HepG2 (cell line): ENCODE data around the gene HSF2BP. TPM values are rescaled to one million over a fixed set of nuclear protein-coding genes. Genes with fewer than 3 reads are reported as not detected.

Experiments
- ASH2L ChIP-seq: fragments of 300-600, 200-600 bp; sonication (generic); IDR thresholded peaks from 2 replicates; pipeline ENCODE4 v1.7.0; 2017; ENCODE audit warnings: low read depth, mild to moderate bottlenecking, moderate library complexity, mixed read lengths, low read length; ENCODE audit not compliant: insufficient read length
- CC2D1A ChIP-seq: sonication (generic); formaldehyde crosslinking; IDR thresholded peaks from 2 replicates; pipeline ENCODE4 v1.8.1; 2023; ENCODE audit warnings: mild to moderate bottlenecking, missing genetic modification reagents
- DMAP1 ChIP-seq: IDR thresholded peaks from 2 replicates; pipeline ENCODE4 v1.6.1; 2016
- ELF3 ChIP-seq: IDR thresholded peaks from 2 replicates; pipeline ENCODE4 v1.6.1; 2016; ENCODE audit warnings: missing genetic modification reagents, missing compliant biosample characterization
- EZH2 ChIP-seq: conservative IDR thresholded peaks from 2 replicates; pipeline ENCODE4 v1.6.1; 2012; ENCODE audit warnings: mild to moderate bottlenecking, low read depth, low read length, moderate library complexity
- KAT2B ChIP-seq: fragments of 150-350 bp; IDR thresholded peaks from 2 replicates; pipeline ENCODE4 v1.6.1; 2014; ENCODE audit warnings: low read depth, low read length, borderline replicate concordance
- PRMT3 ChIP-seq: sonication (generic); formaldehyde crosslinking; IDR thresholded peaks from 2 replicates; pipeline ENCODE4 v1.8.1; 2022; ENCODE audit warnings: low read depth, mild to moderate bottlenecking, moderate library complexity, missing genetic modification reagents, borderline replicate concordance
- RFX1 ChIP-seq: fragments of 450-650 bp; IDR thresholded peaks from 2 replicates; pipeline ENCODE4 v1.6.1; 2017
- TMF1 ChIP-seq: sonication (generic); formaldehyde crosslinking; IDR thresholded peaks from 2 replicates; pipeline ENCODE4 v1.8.1; 2022; ENCODE audit warnings: low read depth, missing genetic modification reagents
- XRCC5 ChIP-seq: fragments of 200-400 bp; formaldehyde crosslinking; optimal IDR thresholded peaks from 2 replicates; pipeline ENCODE3; 2017; ENCODE audit warnings: mild to moderate bottlenecking, low read length
- ZBTB46 ChIP-seq: sonication (generic); formaldehyde crosslinking; IDR thresholded peaks from 2 replicates; pipeline ENCODE4 v1.4.0; 2020; ENCODE audit warnings: mild to moderate bottlenecking, missing genetic modification reagents, borderline replicate concordance
- ZNF354B ChIP-seq: sonication (generic); formaldehyde crosslinking; IDR thresholded peaks from 2 replicates; pipeline ENCODE4 v1.8.0; 2022; ENCODE audit warnings: mild to moderate bottlenecking, missing genetic modification reagents
- ZNF543 ChIP-seq: sonication (generic); formaldehyde crosslinking; IDR thresholded peaks from 2 replicates; pipeline ENCODE4 v1.4.0; 2020; ENCODE audit warnings: mild to moderate bottlenecking, missing genetic modification reagents
- ZNF629 ChIP-seq: sonication (generic); formaldehyde crosslinking; conservative IDR thresholded peaks from 2 replicates; pipeline ENCODE4 v1.5.0; 2020; ENCODE audit warnings: missing genetic modification reagents
- ZSCAN12 ChIP-seq: sonication (generic); formaldehyde crosslinking; IDR thresholded peaks from 2 replicates; pipeline ENCODE4 v1.9.0; 2021; ENCODE audit warnings: mild to moderate bottlenecking, missing genetic modification reagents
- polyA plus RNA-seq, 8 experiments: library from polyadenylated mRNA; depleted of rRNA in 3 of 8; stranded (reverse) in 7 of 8; unstranded in 1 of 8; fragments of >200 nt; fragmentation: Illumina TruSeq in 4 of 8; extraction: Trizol in 4 of 8; gene quantifications; 2 replicates each; pipeline versions ENCODE4 v1.2.1 to v1.2.3, GENCODE V29; 2011 to 2016; ENCODE audit warnings: low read depth in 4 of 8, missing spikeins in 1 of 8, mixed read lengths in 1 of 8; ENCODE audit not compliant: insufficient read depth in 1 of 8
- total RNA-seq, 5 experiments: library from RNA; depleted of rRNA; stranded (reverse); fragments of >200 nt; fragmentation: Illumina TruSeq; extraction: Trizol; gene quantifications; 2 replicates each; pipeline ENCODE4 v1.2.3, GENCODE V29; 2016; ENCODE audit warnings: low read depth in 1 of 5
- TF ChIP-seq, protein P1 (sequence below): sonication (generic); formaldehyde crosslinking; IDR thresholded peaks from 2 replicates; pipeline ENCODE4 v1.5.0; 2020; ENCODE audit warnings: missing genetic modification reagents
- TF ChIP-seq, protein P2 (sequence below): sonication (generic); formaldehyde crosslinking; IDR thresholded peaks from 2 replicates; pipeline ENCODE4 v1.5.0; 2020; ENCODE audit warnings: mild to moderate bottlenecking, missing genetic modification reagents
- TF ChIP-seq, protein P3 (sequence below), 2 experiments: IDR thresholded peaks; 2 replicates each; pipeline ENCODE4 v1.6.1; 2011 to 2012; ENCODE audit warnings: low read length in 2 of 2, borderline replicate concordance in 1 of 2, low read depth in 1 of 2, mild to moderate bottlenecking in 1 of 2, moderate library complexity in 1 of 2
- TF ChIP-seq, protein P4 (sequence below): sonication (generic); formaldehyde crosslinking; IDR thresholded peaks from 2 replicates; pipeline ENCODE4 v1.4.0; 2020; ENCODE audit warnings: missing genetic modification reagents, borderline replicate concordance

Gene HSF2BP
- total and polyA plus RNA-seq, 2 of the 13 experiments (the other 11 are each of a cell fraction or from before 2014, with no cell fraction given): 0.67 to 2.2 TPM

DNA sequence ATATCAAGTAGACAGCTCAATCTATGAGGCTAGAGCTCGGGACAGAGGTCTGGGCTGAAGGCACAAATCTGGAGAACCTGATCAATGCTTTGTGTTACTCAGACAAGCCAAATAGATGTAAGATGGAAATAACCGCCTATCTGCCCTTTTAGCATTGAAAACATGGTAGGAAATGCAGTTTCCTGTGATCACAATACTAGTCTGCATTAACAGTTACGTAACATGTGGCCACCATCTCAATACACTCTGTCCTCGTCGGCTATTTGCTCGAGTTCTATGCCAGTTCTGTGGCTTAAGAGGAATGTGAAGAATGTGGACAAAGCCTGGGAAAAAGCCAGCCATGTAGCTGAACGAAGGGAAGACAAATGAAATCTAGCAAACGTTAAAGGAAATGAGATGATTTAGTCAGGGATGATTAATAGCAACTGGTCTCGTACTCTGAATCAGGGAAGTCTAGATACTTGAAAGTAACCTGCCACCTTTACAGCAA lies 73.3 kb downstream of the HSF2BP start (continued):
- TF ChIP-seq PRMT3 (CRISPR knock-in tag) (0 out of 2 replicates have a peak, but pooled peaks have one; percentile 41), ZNF543 (CRISPR knock-in tag) (no peak), KAT2B (no peak), TMF1 (CRISPR knock-in tag) (no peak), XRCC5 (no peak), ELF3 (CRISPR knock-in tag) (peak; percentile 82), CC2D1A (no peak), ZNF629 (CRISPR knock-in tag) (no peak), ZNF354B (CRISPR knock-in tag) (no peak), ZSCAN12 (CRISPR knock-in tag) (no peak), ZBTB46 (CRISPR knock-in tag) (no peak), RFX1 (no peak), ASH2L (peak; percentile 61), DMAP1 (CRISPR knock-in tag) (no peak), EZH2 (no peak)
- TF ChIP-seq, protein P1, sequence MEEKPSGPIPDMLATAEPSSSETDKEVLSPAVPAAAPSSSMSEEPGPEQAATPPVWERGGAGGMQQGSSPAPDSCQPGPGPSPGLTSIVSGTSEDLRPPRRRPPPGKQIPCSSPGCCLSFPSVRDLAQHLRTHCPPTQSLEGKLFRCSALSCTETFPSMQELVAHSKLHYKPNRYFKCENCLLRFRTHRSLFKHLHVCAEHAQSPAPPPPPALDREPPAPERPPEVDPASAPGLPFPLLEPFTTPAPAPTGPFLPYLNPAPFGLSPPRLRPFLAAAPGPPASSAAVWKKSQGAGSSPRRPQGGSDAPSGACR: 0 out of 2 replicates have a peak, but pooled peaks have one; percentile 54
- TF ChIP-seq, protein P2, sequence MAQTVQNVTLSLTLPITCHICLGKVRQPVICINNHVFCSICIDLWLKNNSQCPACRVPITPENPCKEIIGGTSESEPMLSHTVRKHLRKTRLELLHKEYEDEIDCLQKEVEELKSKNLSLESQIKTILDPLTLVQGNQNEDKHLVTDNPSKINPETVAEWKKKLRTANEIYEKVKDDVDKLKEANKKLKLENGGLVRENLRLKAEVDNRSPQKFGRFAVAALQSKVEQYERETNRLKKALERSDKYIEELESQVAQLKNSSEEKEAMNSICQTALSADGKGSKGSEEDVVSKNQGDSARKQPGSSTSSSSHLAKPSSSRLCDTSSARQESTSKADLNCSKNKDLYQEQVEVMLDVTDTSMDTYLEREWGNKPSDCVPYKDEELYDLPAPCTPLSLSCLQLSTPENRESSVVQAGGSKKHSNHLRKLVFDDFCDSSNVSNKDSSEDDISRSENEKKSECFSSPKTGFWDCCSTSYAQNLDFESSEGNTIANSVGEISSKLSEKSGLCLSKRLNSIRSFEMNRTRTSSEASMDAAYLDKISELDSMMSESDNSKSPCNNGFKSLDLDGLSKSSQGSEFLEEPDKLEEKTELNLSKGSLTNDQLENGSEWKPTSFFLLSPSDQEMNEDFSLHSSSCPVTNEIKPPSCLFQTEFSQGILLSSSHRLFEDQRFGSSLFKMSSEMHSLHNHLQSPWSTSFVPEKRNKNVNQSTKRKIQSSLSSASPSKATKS (CRISPR knock-in tag): no peak
- TF ChIP-seq, protein P3, sequence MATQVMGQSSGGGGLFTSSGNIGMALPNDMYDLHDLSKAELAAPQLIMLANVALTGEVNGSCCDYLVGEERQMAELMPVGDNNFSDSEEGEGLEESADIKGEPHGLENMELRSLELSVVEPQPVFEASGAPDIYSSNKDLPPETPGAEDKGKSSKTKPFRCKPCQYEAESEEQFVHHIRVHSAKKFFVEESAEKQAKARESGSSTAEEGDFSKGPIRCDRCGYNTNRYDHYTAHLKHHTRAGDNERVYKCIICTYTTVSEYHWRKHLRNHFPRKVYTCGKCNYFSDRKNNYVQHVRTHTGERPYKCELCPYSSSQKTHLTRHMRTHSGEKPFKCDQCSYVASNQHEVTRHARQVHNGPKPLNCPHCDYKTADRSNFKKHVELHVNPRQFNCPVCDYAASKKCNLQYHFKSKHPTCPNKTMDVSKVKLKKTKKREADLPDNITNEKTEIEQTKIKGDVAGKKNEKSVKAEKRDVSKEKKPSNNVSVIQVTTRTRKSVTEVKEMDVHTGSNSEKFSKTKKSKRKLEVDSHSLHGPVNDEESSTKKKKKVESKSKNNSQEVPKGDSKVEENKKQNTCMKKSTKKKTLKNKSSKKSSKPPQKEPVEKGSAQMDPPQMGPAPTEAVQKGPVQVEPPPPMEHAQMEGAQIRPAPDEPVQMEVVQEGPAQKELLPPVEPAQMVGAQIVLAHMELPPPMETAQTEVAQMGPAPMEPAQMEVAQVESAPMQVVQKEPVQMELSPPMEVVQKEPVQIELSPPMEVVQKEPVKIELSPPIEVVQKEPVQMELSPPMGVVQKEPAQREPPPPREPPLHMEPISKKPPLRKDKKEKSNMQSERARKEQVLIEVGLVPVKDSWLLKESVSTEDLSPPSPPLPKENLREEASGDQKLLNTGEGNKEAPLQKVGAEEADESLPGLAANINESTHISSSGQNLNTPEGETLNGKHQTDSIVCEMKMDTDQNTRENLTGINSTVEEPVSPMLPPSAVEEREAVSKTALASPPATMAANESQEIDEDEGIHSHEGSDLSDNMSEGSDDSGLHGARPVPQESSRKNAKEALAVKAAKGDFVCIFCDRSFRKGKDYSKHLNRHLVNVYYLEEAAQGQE (IDR thresholded peaks at IDR 0.05; ENCODE audit: borderline replicate concordance in 1 of 2, low read depth in 1 of 2, low read length in 2 of 2): no peak
- TF ChIP-seq, protein P4, sequence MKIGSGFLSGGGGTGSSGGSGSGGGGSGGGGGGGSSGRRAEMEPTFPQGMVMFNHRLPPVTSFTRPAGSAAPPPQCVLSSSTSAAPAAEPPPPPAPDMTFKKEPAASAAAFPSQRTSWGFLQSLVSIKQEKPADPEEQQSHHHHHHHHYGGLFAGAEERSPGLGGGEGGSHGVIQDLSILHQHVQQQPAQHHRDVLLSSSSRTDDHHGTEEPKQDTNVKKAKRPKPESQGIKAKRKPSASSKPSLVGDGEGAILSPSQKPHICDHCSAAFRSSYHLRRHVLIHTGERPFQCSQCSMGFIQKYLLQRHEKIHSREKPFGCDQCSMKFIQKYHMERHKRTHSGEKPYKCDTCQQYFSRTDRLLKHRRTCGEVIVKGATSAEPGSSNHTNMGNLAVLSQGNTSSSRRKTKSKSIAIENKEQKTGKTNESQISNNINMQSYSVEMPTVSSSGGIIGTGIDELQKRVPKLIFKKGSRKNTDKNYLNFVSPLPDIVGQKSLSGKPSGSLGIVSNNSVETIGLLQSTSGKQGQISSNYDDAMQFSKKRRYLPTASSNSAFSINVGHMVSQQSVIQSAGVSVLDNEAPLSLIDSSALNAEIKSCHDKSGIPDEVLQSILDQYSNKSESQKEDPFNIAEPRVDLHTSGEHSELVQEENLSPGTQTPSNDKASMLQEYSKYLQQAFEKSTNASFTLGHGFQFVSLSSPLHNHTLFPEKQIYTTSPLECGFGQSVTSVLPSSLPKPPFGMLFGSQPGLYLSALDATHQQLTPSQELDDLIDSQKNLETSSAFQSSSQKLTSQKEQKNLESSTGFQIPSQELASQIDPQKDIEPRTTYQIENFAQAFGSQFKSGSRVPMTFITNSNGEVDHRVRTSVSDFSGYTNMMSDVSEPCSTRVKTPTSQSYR (CRISPR knock-in tag): peak; percentile 43; the same call in 1 of the 2 replicates
